CD4-positive, alpha-beta T cell treated with Interleukin-2 at 100 ng/mL for 4 hours (primary cell): ENCODE data around the gene CTPS2.

Experiments
- DNase-seq: peaks from one replicate; pipeline ENCODE4 v3.0.0-alpha.2; 2020; ENCODE audit warnings: low spot score

The CTPS2 gene

GRCh38 chrX:16559206-16559619, 153.3 kb downstream of the CTPS2 start:
- no peak for DNase-seq

DNA sequence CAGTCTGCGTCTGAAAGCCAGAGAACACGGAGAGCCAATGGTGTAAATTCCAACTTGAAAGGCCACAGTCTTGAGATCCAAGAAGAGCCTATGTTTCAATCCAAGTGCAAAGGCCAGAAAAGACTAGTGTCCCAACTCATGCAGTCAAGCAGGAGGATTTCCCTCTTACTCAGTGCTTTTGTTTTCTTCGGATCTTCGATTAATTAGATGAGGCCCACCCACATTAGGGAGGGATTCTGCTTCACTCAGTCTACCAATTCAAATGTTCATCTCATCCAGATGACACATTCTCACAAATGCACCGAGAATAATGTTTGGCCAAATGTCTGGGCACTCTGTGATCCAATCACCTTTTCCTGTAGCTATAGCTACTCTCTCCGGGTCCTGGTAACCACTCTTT, 154.0 kb downstream of the CTPS2 start:
- DNase-seq: no peak

- no peak for DNase-seq
These were observed 159.9 kb downstream of the CTPS2 start for GRCh38 chrX:16552546-16552945.

GRCh38 chrX:16547644-16548043, 164.8 kb downstream of the CTPS2 start:
- no peak for DNase-seq

- DNase-seq: no peak
These were observed 167.5 kb downstream of the CTPS2 start for GRCh38 chrX:16544969-16545368.
